Suppressor macrophage (primary cell): ENCODE data around the gene TCF4.
A peak's percentile ranks its signal among the peaks of the same experiment; 100 is the strongest.

Source experiments
- DNase-seq, 4 experiments: peaks; one replicate each; pipeline ENCODE4 v3.0.0-alpha.2; 2020 to 2022

TCF4 gene

GRCh38 chr18:55585920-55586561, 2.0 kb downstream of the TCF4 start:
- peak in 3 of 4 experiments; percentile 17 to 28 (median 26) for DNase-seq

DNA sequence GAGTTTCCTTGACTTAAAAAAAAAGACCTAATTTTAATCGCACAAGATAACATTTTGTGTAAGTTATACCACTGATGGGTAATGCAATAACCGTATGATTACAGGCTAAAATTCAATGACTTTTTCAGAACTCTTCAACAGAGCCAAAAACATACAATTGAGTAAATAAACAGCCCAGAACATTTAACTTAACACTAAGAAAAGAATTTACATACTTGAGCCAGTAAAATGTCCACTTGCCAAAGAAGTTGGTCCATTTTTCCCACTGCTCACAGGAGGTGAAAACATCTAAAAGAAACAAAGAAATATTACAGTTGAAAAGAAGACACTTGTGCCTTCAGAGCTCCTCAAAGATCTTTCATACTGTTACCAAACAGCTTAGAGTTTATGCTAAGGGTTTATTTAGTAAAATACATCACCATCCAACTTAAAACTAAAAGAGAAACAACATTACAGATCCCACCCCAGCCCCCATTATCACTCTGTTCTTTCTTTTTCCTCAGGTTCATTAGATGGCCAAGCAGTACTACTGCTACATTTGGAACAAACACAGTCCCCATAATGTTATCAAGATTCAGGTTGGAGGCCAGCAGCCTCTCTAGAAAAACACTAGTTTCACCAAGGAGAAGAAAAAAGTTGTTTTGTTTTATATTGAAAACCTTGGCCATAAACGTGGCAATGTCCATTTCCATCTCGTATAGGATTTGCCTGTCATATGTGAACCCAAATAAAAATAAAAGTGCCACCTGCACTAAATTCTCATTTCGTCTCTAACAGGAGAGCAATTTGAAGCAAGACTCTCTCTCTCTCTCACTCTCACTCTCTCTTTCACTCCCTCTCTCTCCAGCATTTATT, 2.7 kb downstream of the TCF4 start:
- no peak for DNase-seq

DNA sequence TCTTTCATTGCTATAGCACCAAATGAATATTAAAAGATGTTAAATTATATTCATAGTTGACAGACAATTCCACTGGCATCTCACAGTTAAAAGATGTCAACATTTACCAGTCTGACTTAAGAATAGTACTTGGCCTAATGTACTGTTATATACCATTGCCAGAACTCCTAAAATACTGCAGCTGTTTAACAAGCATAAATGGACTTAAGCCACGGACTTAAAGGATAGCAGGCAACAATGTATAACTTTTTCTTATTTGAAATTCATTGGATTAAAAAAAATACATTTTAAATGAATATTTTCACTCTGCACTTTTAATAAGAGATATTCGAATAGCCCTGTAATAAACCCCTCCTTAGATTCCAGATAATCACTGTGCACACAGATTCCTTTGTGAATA, 3.8 kb downstream of the TCF4 start:
- no peak for DNase-seq

GRCh38 chr18:55582325-55582724, 5.7 kb downstream of the TCF4 start:
- DNase-seq, result no peak

- DNase-seq, result no peak
These were observed 8.3 kb downstream of the TCF4 start for GRCh38 chr18:55579501-55580270.

GRCh38 chr18:55577812-55578539, 10.0 kb downstream of the TCF4 start:
- DNase-seq, result no peak

DNA sequence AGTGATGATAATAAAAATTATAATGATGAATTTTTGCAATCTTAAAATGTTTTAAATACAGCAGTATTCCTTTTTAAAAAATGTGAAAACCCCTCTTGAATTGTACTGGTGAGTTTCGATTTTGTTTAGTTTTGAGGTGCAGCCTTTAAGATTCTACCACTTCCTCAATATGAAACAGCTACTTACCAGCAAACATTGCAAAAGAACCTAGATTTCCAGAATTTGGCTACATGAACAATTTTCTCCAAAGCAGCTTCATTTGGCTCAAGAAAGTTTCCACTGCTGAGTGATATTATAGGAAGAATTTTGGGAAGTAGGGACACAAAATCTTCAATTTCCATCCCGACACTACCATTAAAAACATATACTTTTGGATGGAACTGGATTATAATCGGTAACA, 12.0 kb downstream of the TCF4 start:
- DNase-seq, result peak in 2 of 4 experiments; percentile 46 to 47

- no peak for DNase-seq
These were observed 12.9 kb downstream of the TCF4 start for GRCh38 chr18:55575066-55575465.

GRCh38 chr18:55573386-55573785, 14.6 kb downstream of the TCF4 start:
- DNase-seq, result no peak

DNA sequence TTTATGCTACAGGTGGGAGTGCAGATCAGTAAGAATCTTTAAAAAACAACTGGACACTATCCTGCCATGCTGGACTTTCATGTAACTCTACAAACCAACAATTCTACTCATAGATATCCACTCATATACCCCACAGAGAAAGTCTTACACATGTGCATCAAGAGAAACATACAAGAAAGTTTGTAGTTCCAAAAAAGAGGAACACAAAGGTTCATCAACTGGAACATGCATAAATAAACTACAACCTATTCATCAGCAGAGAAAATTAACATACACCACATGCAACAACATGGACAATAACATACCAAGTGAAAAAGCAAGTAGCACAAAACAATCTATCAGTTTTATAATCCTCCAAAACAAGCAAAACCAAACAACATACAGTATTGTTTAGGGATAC, 17.0 kb downstream of the TCF4 start:
- no peak for DNase-seq

DNA sequence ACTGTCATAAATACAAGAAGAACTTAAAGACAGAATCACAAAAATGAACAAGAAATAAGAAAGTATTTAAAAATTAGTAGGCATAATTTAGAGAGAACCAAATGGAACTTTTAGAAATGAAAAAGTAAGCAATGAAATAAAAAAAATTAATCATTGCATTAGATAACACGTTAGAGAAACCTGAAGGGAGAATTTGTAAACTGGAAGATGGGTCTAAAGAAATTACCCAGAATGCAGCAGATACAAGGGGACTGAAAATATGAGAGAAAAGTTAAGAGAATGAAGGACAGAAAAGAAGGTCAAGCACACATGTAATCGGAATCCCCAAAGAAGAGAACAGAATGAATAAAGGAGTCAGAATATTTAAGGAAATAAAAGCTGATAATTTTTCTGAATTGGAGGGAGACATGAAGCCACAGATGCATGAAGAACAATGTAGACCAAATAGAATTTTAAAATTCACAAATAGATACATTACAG, 21.5 kb downstream of the TCF4 start:
- DNase-seq, result no peak

- no peak for DNase-seq
These were observed 28.3 kb downstream of the TCF4 start for GRCh38 chr18:55559739-55560138.

DNA sequence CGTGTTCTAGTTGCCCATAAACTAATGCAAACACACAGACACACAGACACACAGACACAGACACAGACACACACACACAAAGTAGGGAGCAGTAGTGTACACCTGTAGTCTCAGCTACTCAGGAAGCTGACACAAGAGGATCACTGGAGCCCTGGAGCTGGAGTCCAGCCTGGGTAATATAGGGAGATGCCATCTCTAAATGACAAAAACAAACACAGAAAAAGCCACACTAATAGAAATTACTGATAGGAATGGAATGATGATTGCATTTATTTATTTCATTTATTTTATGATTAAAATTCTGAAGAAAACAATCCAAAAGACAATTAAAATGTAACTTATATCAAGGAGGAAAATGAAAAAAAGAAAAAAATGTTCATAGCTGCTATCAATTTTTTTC, 30.8 kb downstream of the TCF4 start:
- DNase-seq, result no peak

GRCh38 chr18:55555395-55556027, 32.5 kb downstream of the TCF4 start:
- no peak for DNase-seq

DNA sequence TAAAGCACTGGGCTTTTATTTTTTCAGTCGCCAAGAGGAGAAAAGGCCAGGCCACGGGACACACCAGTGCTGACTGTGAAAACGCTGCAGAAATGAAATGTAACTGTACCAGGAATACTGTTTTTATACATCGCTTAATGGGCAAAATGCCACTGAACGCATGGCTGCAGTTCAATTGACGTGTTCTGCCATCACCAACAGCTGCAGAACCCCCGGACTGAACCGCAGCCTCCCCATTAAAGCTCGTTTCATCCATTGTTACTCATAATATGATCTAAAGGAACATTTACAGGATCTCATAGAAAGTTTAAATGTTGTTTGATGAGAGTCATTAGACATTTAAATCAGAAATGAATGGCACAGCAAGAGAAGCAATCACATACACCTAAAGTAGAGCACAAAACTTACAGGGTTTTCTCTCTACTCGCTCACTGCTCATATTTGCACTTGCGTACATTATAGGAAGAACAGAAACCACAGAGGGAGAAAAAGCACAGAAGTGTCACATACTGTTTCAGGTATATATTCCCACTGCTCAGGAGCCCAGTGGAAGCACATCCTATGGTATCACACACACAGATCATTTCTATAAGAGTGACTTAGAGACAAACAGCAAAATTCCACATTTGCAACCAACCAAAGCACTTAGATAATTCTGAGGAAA, 35.3 kb downstream of the TCF4 start:
- DNase-seq, result no peak

GRCh38 chr18:55551227-55551626, 36.8 kb downstream of the TCF4 start:
- DNase-seq, result no peak

GRCh38 chr18:55550471-55550870, 37.5 kb downstream of the TCF4 start:
- DNase-seq, result no peak

GRCh38 chr18:55549474-55550104, 38.4 kb downstream of the TCF4 start:
- DNase-seq, result no peak

GRCh38 chr18:55547705-55548056, 40.3 kb downstream of the TCF4 start:
- no peak for DNase-seq

DNA sequence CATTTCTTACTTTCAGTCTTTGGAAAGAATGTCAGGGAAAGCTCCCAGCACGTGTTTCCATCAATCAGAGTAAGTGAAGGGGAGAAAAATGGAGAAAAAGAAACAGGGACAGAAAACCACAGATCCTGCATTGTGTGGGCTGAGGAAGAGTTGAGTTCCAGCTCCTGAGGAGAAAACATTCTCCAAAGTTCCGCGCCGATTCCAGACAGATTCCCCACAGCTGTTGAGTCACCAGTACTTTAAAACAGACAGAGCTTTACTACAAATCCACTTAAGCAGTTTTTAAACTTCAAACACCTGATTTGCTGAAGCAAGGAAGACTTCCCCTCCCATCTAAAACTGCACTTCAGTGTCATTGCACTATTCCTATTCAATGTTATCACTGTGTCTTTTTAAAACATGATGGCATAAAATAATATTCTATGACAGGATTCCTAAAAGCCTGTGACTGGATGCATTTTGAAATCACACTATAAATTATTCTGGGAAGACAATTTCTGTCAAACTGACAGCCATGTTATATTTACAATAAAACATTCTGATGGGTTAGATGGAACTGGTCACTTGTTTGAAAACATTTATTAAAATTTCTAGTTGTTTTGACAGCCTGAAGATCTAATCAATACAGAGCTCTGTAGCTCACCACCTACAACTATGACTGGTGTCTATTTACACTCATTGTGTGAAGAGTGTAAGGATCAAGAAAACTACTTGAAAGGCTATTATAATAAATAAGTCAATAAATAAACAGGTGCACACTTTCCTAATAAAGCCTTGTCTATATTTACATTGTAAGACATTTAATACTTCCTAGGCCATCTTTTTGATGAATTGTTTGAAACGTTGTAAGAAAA, 40.9 kb downstream of the TCF4 start:
- DNase-seq, result no peak
